ENCODE measurements around the gene LOXL1. TPM values are rescaled to one million over a fixed set of nuclear protein-coding genes. Genes with fewer than 3 reads are reported as not detected.

Gene LOXL1
- total RNA-seq, 1 experiment from 2014 or later = 4.9 TPM

DNA sequence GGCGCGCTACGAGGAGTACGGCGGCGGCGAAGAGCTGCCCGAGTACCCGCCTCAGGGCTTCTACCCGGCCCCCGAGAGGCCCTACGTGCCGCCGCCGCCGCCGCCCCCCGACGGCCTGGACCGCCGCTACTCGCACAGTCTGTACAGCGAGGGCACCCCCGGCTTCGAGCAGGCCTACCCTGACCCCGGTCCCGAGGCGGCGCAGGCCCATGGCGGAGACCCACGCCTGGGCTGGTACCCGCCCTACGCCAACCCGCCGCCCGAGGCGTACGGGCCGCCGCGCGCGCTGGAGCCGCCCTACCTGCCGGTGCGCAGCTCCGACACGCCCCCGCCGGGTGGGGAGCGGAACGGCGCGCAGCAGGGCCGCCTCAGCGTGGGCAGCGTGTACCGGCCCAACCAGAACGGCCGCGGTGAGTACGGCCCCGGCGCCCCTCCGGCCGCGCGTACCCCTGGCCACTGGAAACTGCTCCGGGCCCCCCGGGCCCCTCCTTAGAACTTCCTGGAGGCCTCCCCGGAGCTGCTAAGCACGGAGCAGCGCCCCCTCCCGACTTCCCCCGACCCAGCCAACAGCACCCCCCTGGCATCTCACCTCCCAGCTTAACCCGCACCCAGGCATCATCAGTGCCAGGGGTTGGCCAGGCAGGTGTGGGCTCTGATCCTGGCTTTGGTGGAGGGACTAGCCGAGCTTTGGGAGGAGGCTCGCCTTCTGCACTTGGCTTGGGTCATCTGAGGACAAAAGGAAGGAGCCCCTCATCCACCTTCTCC is 1.4 kb downstream of the LOXL1 start:
- Mint-ChIP-seq H3K4me1 (ENCODE audit: insufficient read depth, unreplicated experiment) (peaks cover 16% of the 10 kb centered on the region), H3K27ac (ENCODE audit: low read depth, unreplicated experiment) (no peak overlapping the region), H3K9me3 (ENCODE audit: unreplicated experiment) (no peaks in the 10 kb centered on the region), H3K36me3 (ENCODE audit: insufficient read depth, unreplicated experiment) (no peaks in the 10 kb centered on the region), H3K4me3 (ENCODE audit: unreplicated experiment) (peak overlapping the region; percentile 69), H3K27me3 (ENCODE audit: insufficient read depth, unreplicated experiment) (no peaks in the 10 kb centered on the region)
- DNase-seq (ENCODE audit: unreplicated experiment) = peak; percentile 54
- intact Hi-C loops (cut with micrococcal nuclease) = no loop called here
- POLR2A ChIA-PET = interaction anchor here (0.6 to 1.6 kb wide), 5 partner anchors 11 to 295 kb away, joined by 3 to 4 read pairs (median 3); no protein-coding TSS in a partner anchor
- TF ChIP-seq, protein P1, sequence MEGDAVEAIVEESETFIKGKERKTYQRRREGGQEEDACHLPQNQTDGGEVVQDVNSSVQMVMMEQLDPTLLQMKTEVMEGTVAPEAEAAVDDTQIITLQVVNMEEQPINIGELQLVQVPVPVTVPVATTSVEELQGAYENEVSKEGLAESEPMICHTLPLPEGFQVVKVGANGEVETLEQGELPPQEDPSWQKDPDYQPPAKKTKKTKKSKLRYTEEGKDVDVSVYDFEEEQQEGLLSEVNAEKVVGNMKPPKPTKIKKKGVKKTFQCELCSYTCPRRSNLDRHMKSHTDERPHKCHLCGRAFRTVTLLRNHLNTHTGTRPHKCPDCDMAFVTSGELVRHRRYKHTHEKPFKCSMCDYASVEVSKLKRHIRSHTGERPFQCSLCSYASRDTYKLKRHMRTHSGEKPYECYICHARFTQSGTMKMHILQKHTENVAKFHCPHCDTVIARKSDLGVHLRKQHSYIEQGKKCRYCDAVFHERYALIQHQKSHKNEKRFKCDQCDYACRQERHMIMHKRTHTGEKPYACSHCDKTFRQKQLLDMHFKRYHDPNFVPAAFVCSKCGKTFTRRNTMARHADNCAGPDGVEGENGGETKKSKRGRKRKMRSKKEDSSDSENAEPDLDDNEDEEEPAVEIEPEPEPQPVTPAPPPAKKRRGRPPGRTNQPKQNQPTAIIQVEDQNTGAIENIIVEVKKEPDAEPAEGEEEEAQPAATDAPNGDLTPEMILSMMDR (IDR thresholded peaks at IDR 0.05; ENCODE audit: unreplicated experiment) = peak; percentile 52
- CTCF ChIA-PET = interaction anchor here (0.6 to 1.7 kb wide), 15 partner anchors 8 to 638 kb away, joined by 3 to 6 read pairs (median 3); no protein-coding TSS in a partner anchor
- no TSS peak for BruUV-seq (replicated peaks)

DNA sequence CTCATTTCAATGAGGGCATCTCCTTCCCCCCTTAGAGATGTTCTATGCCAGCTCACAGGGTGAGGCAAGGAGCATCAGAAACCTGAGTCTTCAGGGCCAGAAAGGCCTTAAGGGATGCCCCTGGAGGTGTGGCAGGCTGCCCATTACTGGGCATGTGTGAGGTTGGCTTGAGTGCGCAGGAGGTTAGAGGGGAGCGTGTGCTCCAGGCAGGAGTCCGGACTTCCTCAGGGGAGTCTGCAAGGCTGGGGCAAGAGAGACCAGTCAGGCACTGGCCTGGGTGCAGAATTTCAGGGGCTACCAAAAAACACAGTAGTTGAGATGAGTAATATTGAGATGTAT is 1.9 kb downstream of the LOXL1 start:
- H3K4me1 Mint-ChIP-seq (ENCODE audit: insufficient read depth, unreplicated experiment) = peaks cover 15% of the 10 kb centered on the region
- no TSS peak for BruUV-seq (replicated peaks)

DNA sequence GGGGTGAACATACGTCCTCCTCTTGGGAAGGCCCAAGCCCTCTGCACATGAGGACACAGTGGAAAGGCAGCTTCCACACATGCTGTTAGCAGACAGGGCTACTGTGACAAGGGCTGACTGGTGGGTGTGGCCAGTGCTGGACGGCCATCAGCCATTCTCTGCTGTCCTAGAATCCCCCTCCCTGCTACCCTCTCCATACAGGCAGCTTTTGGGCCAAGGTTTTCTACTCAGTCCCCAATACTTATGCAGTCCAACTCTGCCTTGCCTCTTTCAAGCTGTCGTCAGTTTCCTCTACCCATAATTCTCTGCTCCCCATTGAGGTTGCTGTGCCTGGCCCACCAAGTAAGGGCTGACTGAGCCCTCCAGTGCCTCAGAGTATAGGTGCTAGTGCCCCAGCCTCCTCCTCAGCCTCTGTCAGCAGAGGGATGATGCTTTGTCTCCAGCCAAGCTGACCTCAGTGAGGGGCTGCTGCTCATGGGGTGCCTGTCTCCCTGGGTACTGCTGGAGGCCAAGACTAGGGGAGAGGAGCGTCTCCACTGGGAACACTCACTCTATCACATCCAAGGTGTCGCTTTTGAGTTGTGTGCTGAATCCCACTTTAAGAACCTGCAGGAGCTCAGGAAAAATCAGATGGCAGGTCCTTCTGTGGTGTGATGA is 2.8 kb downstream of the LOXL1 start:
- H3K4me1 Mint-ChIP-seq (ENCODE audit: insufficient read depth, unreplicated experiment) = peaks cover 6% of the 10 kb centered on the region

More for the DNA sequence above, 1.9 kb downstream of the LOXL1 start:
- H3K36me3 Mint-ChIP-seq (ENCODE audit: insufficient read depth, unreplicated experiment) = no peaks in the 10 kb centered on the region
- DNase-seq (ENCODE audit: unreplicated experiment) = no peak
- TF ChIP-seq, protein P1 (IDR thresholded peaks at IDR 0.05; ENCODE audit: unreplicated experiment) = no peak
- intact Hi-C loops (cut with micrococcal nuclease) = no loop called here
- H3K9me3 Mint-ChIP-seq (ENCODE audit: unreplicated experiment) = no peaks in the 10 kb centered on the region
- H3K4me3 Mint-ChIP-seq (ENCODE audit: unreplicated experiment) = peak overlapping the region; percentile 69
- CTCF ChIA-PET = interaction anchor here (0.6 to 1.5 kb wide), 10 partner anchors 8 to 600 kb away, joined by 3 to 6 read pairs (median 3); no protein-coding TSS in a partner anchor
- POLR2A ChIA-PET = interaction anchor here (0.6 to 1.6 kb wide), 5 partner anchors 11 to 296 kb away, joined by 3 to 4 read pairs (median 3); no protein-coding TSS in a partner anchor
- H3K27ac Mint-ChIP-seq (ENCODE audit: low read depth, unreplicated experiment) = no peak overlapping the region
- H3K27me3 Mint-ChIP-seq (ENCODE audit: insufficient read depth, unreplicated experiment) = no peaks in the 10 kb centered on the region

More for the DNA sequence above, 2.8 kb downstream of the LOXL1 start:
- Mint-ChIP-seq H3K36me3 (ENCODE audit: insufficient read depth, unreplicated experiment) (no peaks in the 10 kb centered on the region), H3K27me3 (ENCODE audit: insufficient read depth, unreplicated experiment) (no peaks in the 10 kb centered on the region), H3K27ac (ENCODE audit: low read depth, unreplicated experiment) (no peak overlapping the region), H3K9me3 (ENCODE audit: unreplicated experiment) (no peaks in the 10 kb centered on the region), H3K4me3 (ENCODE audit: unreplicated experiment) (no peak overlapping the region)
- CTCF ChIA-PET = interaction anchor here (0.5 to 0.6 kb wide), 2 partner anchors 54 to 204 kb away, joined by 3 read pairs; no protein-coding TSS in a partner anchor
- no peak for DNase-seq (ENCODE audit: unreplicated experiment)
- TF ChIP-seq, protein P1 (IDR thresholded peaks at IDR 0.05; ENCODE audit: unreplicated experiment) = no peak
- POLR2A ChIA-PET = no interaction called here
- BruUV-seq (replicated peaks) = no TSS peak
- intact Hi-C loops (cut with micrococcal nuclease) = no loop called here
